Erythroblast (primary cell): Measurements from ENCODE around the gene ETV2.

Experiments used
- GATA1 ChIP-seq: IDR thresholded peaks from 2 replicates; pipeline ENCODE4 v1.6.1; 2011; ENCODE audit warnings: low read depth, mild to moderate bottlenecking, control low read depth, low read length, moderate library complexity
- POLR2A ChIP-seq: IDR thresholded peaks from 2 replicates; pipeline ENCODE4 v1.6.1; 2011; ENCODE audit warnings: mild to moderate bottlenecking, low read length

- TF ChIP-seq POLR2A (no peak), GATA1 (no peak)
Measured at GRCh38 chr19:35666251-35666913, 24.8 kb downstream of the ETV2 start, which contains the start of gene UPK1A.
